Mesenchymal stem cell (in vitro differentiated cells and primary cell): ENCODE data around the gene IGSF5.

Experiments used
- DNase-seq: peaks from one replicate; pipeline ENCODE4 v3.0.0-alpha.2; 2013
- H2AFZ ChIP-seq: one replicate; pipeline ENCODE4 v1.6.1; 2013; ENCODE audit warnings: low read depth, mild to moderate bottlenecking, control low read depth, inconsistent platforms, low read length, moderate library complexity
- H2AK5ac ChIP-seq: 2 replicates; pipeline ENCODE4 v1.6.1; 2013; ENCODE audit warnings: low read length, moderate library complexity, mild to moderate bottlenecking, inconsistent platforms; ENCODE audit not compliant: severe bottlenecking
- H2BK120ac ChIP-seq: one replicate; pipeline ENCODE4 v1.6.1; 2013; ENCODE audit warnings: low read depth, mild to moderate bottlenecking, inconsistent platforms, low read length, moderate library complexity
- H2BK12ac ChIP-seq, 2 experiments: one replicate each; pipeline ENCODE4 v1.6.1; 2013; ENCODE audit warnings: inconsistent platforms in 2 of 2, low read length in 2 of 2, mild to moderate bottlenecking in 2 of 2, moderate library complexity in 2 of 2, control low read depth in 1 of 2
- H2BK15ac ChIP-seq: one replicate; pipeline ENCODE4 v1.6.1; 2013; ENCODE audit warnings: mild to moderate bottlenecking, low read depth, inconsistent platforms; ENCODE audit not compliant: poor library complexity, severe bottlenecking
- H2BK5ac ChIP-seq: 2 replicates; pipeline ENCODE4 v1.6.1; 2013; ENCODE audit warnings: low read depth, mild to moderate bottlenecking, low read length, control low read depth, inconsistent platforms; ENCODE audit not compliant: poor library complexity, severe bottlenecking
- H3K14ac ChIP-seq, 2 experiments: one replicate each; pipeline ENCODE4 v1.6.1; 2013; ENCODE audit warnings: inconsistent platforms in 2 of 2, low read length in 2 of 2, control low read depth in 1 of 2, mild to moderate bottlenecking in 1 of 2, moderate library complexity in 1 of 2
- H3K18ac ChIP-seq, 2 experiments: one replicate each; pipeline ENCODE4 v1.6.1; 2013; ENCODE audit warnings: inconsistent platforms in 2 of 2, low read length in 2 of 2, control low read depth in 1 of 2, low read depth in 1 of 2, mild to moderate bottlenecking in 1 of 2
- H3K23ac ChIP-seq, 2 experiments: one replicate each; pipeline ENCODE4 v1.6.1; 2013; ENCODE audit warnings: inconsistent platforms in 2 of 2, low read length in 2 of 2, mild to moderate bottlenecking in 2 of 2, moderate library complexity in 2 of 2, control low read depth in 1 of 2
- H3K27ac ChIP-seq: 2 replicates; pipeline ENCODE4 v1.5.1; 2013; ENCODE audit warnings: mild to moderate bottlenecking, moderate library complexity, low read length, control low read depth, inconsistent platforms; ENCODE audit not compliant: poor library complexity, severe bottlenecking
- H3K27me3 ChIP-seq, 2 experiments: 2 replicates each; pipeline versions ENCODE4 v1.6.1 to v1.7.0; 2013; ENCODE audit warnings: low read length in 2 of 2, mild to moderate bottlenecking in 2 of 2, moderate library complexity in 2 of 2, control low read depth in 1 of 2, inconsistent platforms in 1 of 2; ENCODE audit not compliant: control insufficient read depth in 1 of 2, insufficient read depth in 1 of 2
- H3K36me3 ChIP-seq, 2 experiments: 2 replicates each; pipeline versions ENCODE4 v1.6.1 to v1.7.0; 2013; ENCODE audit warnings: low read length in 2 of 2, control low read depth in 1 of 2, inconsistent platforms in 1 of 2, low read depth in 1 of 2, mild to moderate bottlenecking in 1 of 2; ENCODE audit not compliant: insufficient read depth in 2 of 2, control insufficient read depth in 1 of 2
- H3K4ac ChIP-seq, 2 experiments: one replicate each; pipeline ENCODE4 v1.6.1; 2013; ENCODE audit warnings: inconsistent platforms in 2 of 2, low read length in 2 of 2, mild to moderate bottlenecking in 2 of 2, moderate library complexity in 2 of 2, control low read depth in 1 of 2, low read depth in 1 of 2
- H3K4me1 ChIP-seq: 2 replicates; pipeline ENCODE4 v1.6.1; 2013; ENCODE audit warnings: low read depth, low read length, control low read depth; ENCODE audit not compliant: control insufficient read depth, insufficient read depth
- H3K4me2 ChIP-seq: 2 replicates; pipeline ENCODE4 v1.6.1; 2013; ENCODE audit warnings: low read length, mild to moderate bottlenecking, inconsistent platforms; ENCODE audit not compliant: poor library complexity, severe bottlenecking
- H3K4me3 ChIP-seq, 2 experiments: 2 replicates each; pipeline versions ENCODE4 v1.5.1 to v1.7.0; 2013; ENCODE audit warnings: low read length in 2 of 2, mild to moderate bottlenecking in 2 of 2, control low read depth in 1 of 2, low read depth in 1 of 2; ENCODE audit not compliant: insufficient read depth in 1 of 2
- H3K79me1 ChIP-seq: replicated peaks from 2 replicates; pipeline ENCODE4 v1.6.1; 2013; ENCODE audit warnings: mild to moderate bottlenecking, control low read depth, low read length, inconsistent platforms; ENCODE audit not compliant: poor library complexity, severe bottlenecking
- H3K9ac ChIP-seq: 2 replicates; pipeline ENCODE4 v1.7.0; 2013; ENCODE audit warnings: mild to moderate bottlenecking, low read length, moderate library complexity
- H3K9me3 ChIP-seq: 2 replicates; pipeline ENCODE4 v1.7.0; 2013; ENCODE audit warnings: mild to moderate bottlenecking, low read length; ENCODE audit not compliant: control insufficient read depth
- H4K8ac ChIP-seq: one replicate; pipeline ENCODE4 v1.6.1; 2013; ENCODE audit warnings: inconsistent platforms, mild to moderate bottlenecking, low read length, moderate library complexity
- H4K91ac ChIP-seq: one replicate; pipeline ENCODE4 v1.6.1; 2013; ENCODE audit warnings: mild to moderate bottlenecking, low read length, inconsistent platforms
- WGBS: methylation state at CpG from one replicate; pipeline ENCODE4 v1.1.7; 2013; ENCODE audit warnings: mixed read lengths; 5-methylcytosine and 5-hydroxymethylcytosine counted together

Gene IGSF5

DNA sequence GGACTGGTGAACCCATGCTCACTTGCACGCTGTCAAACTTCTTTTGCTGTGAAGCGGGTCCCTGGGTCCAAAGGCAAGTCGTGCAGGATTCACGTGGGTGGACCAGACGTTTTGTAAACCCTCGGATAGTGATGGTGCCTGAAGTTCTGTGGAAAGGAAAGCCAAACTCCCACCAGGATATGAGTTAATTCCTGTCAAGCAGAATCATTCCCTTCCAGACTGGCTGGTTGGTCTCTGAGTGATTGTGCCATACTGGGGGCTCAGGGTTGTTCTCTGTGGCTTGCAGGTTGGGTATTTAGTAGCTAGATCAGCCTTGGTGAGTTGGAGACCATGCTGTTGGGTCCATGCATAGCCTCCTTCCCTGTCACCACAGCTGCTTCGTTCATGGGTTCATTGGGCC, 32.7 kb upstream of the IGSF5 start:
- Histone ChIP-seq H2BK12ac (no peak overlapping the region), H2BK15ac (no peak overlapping the region), H4K91ac (no peak overlapping the region), H3K4me3 (no peak overlapping the region), H2BK120ac (no peak overlapping the region), H2AFZ (no peak overlapping the region), H4K8ac (no peak overlapping the region), H3K79me1 (no peaks in the 10 kb centered on the region), H3K36me3 (no peaks in the 10 kb centered on the region), H3K14ac (no peak overlapping the region), H2BK5ac (no peak overlapping the region), H3K27ac (no peak overlapping the region), H3K4me2 (no peak overlapping the region), H3K23ac (no peak overlapping the region), H3K9ac (no peak overlapping the region), H3K27me3 (peaks cover 0 to 50% of the 10 kb centered on the region in 2 experiments), H2AK5ac (no peak overlapping the region), H3K4me1 (peaks cover 4% of the 10 kb centered on the region), H3K4ac (no peak overlapping the region), H3K18ac (no peak overlapping the region), H3K9me3 (no peaks in the 10 kb centered on the region)
- no peak for DNase-seq
- 84% methylated on average over 7 of the region's 7 CpGs for WGBS

DNA sequence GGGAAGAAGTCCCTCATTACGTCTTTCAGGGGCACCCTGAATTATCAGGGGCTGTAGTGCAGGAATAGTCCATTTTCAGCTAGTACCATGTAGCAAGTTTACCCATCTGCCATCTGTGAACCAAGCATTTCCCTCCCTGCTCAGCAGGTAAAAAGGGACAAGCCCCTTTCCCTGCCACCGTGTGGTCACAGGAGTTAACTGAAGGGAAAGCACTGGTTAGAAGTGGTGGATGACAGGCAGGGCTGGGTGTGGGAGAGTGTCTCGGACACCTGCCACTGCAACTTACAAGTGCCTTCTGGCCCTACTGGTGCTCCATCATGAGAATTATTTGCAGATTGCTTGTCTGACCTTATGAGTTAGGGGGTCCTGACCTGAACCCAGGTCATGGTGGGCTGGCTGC, 32.0 kb upstream of the IGSF5 start:
- H3K14ac ChIP-seq = no peak overlapping the region
- no peak overlapping the region for H3K9ac ChIP-seq
- no peak overlapping the region for H2AK5ac ChIP-seq
- H3K27me3 ChIP-seq = peaks cover 0 to 43% of the 10 kb centered on the region in 2 experiments
- H3K4me3 ChIP-seq = no peak overlapping the region
- no peak for DNase-seq
- H2BK120ac ChIP-seq = no peak overlapping the region
- H4K8ac ChIP-seq = no peak overlapping the region
- H3K9me3 ChIP-seq = no peaks in the 10 kb centered on the region
- no peak overlapping the region for H4K91ac ChIP-seq
- no peak overlapping the region for H2AFZ ChIP-seq
- no peak overlapping the region for H3K23ac ChIP-seq
- no peak overlapping the region for H2BK5ac ChIP-seq
- no peak overlapping the region for H3K4ac ChIP-seq
- no peaks in the 10 kb centered on the region for H3K79me1 ChIP-seq
- H3K36me3 ChIP-seq = no peaks in the 10 kb centered on the region
- no peak overlapping the region for H2BK15ac ChIP-seq
- H3K4me1 ChIP-seq = peaks cover 4% of the 10 kb centered on the region
- 65% methylated on average over 3 of the region's 3 CpGs for WGBS
- no peak overlapping the region for H3K18ac ChIP-seq
- H3K4me2 ChIP-seq = no peak overlapping the region
- H3K27ac ChIP-seq = no peak overlapping the region
- H2BK12ac ChIP-seq = no peak overlapping the region

DNA sequence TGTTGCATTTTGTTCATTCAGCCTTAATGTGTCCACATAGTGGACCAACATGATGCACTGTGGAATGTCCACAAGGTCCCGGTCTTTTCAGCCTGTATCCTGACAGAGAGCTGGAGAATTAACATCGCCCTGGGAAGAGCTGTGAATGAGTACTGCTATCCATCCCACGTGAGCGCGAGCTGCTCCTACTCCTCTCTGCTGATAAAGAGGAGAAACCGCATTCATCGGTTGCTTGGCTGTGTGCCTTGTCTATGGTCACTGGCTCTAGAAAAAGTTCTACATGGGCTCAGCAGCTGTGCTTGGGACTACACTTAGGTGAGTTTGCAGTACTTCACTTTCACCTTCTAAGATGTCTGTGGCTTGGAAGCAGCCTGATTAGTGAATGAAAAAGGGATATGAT, 31.1 kb upstream of the IGSF5 start:
- H2BK120ac ChIP-seq = no peak overlapping the region
- no peak overlapping the region for H3K27ac ChIP-seq
- peaks cover 4% of the 10 kb centered on the region for H3K4me1 ChIP-seq
- no peak overlapping the region for H3K4me2 ChIP-seq
- no peak overlapping the region for H2AK5ac ChIP-seq
- no peaks in the 10 kb centered on the region for H3K9me3 ChIP-seq
- H3K79me1 ChIP-seq = no peaks in the 10 kb centered on the region
- H3K9ac ChIP-seq = no peak overlapping the region
- no peak overlapping the region for H3K4ac ChIP-seq
- 87% methylated on average over 7 of the region's 7 CpGs for WGBS
- H2BK5ac ChIP-seq = no peak overlapping the region
- H2BK15ac ChIP-seq = no peak overlapping the region
- peaks cover 0 to 42% of the 10 kb centered on the region in 2 experiments for H3K27me3 ChIP-seq
- no peak overlapping the region for H3K4me3 ChIP-seq
- no peak overlapping the region for H2BK12ac ChIP-seq
- H3K18ac ChIP-seq = no peak overlapping the region
- no peak for DNase-seq
- no peak overlapping the region for H4K8ac ChIP-seq
- H3K23ac ChIP-seq = no peak overlapping the region
- H3K36me3 ChIP-seq = no peaks in the 10 kb centered on the region
- H3K14ac ChIP-seq = no peak overlapping the region
- H4K91ac ChIP-seq = no peak overlapping the region
- H2AFZ ChIP-seq = no peak overlapping the region

DNA sequence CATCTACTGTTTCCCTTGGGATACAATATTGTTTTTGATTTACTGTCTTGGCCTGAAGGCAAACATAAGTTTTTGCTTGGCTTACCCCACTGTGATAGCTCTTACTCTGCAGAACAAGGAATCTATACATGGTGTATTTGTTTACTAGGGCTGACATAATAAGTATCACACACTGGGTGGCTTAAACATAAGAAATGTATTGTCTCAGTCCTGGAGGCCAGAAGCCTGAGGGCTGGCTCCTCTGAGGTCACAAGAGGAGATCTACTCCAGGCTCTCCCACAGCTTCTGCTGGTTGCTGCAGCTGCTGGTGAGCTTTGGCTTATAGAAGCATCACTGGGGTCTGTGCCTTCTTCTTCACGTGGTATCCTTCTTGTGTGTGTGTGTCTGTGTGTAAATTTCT, 30.7 kb upstream of the IGSF5 start:
- no peak for DNase-seq
- no peak overlapping the region for H4K91ac ChIP-seq
- H3K9me3 ChIP-seq = no peaks in the 10 kb centered on the region

More for the DNA sequence above, 30.7 kb upstream of the IGSF5 start:
- no peak overlapping the region for H3K27ac ChIP-seq
- H3K4ac ChIP-seq = no peak overlapping the region
- no peak overlapping the region for H2BK12ac ChIP-seq
- H2BK15ac ChIP-seq = no peak overlapping the region
- no peak overlapping the region for H2AK5ac ChIP-seq
- no peak overlapping the region for H3K23ac ChIP-seq
- H3K4me3 ChIP-seq = no peak overlapping the region
- H2BK5ac ChIP-seq = no peak overlapping the region
- H3K4me1 ChIP-seq = peaks cover 4% of the 10 kb centered on the region
- H3K27me3 ChIP-seq = peaks cover 0 to 37% of the 10 kb centered on the region in 2 experiments
- no peak overlapping the region for H3K14ac ChIP-seq
- no peak overlapping the region for H4K8ac ChIP-seq
- H3K36me3 ChIP-seq = no peaks in the 10 kb centered on the region
- no peak overlapping the region for H3K18ac ChIP-seq
- no peak overlapping the region for H2BK120ac ChIP-seq
- WGBS = 86% methylated on average over 1 of the region's 1 CpG
- no peak overlapping the region for H3K9ac ChIP-seq
- H3K4me2 ChIP-seq = no peak overlapping the region
- no peaks in the 10 kb centered on the region for H3K79me1 ChIP-seq
- no peak overlapping the region for H2AFZ ChIP-seq
